Keratinocyte (primary cell): Measurements from ENCODE around the gene MNX1. TPM values are rescaled to one million over a fixed set of nuclear protein-coding genes. Genes with fewer than 3 reads are reported as not detected.

Experiments used
- DNase-seq: peaks from one replicate; pipeline ENCODE4 v3.0.0-alpha.2; 2011; ENCODE audit warnings: low read depth, missing footprints, low spot score
- FAIRE-seq: peaks from 2 replicates; lab custom pipeline; 2011; peaks lifted over from hg19 to GRCh38; lab: Jason Lieb, UNC
- H2AFZ ChIP-seq: 2 replicates; pipeline ENCODE4 v1.6.0; 2012; ENCODE audit warnings: low read length, control low read depth, inconsistent platforms; ENCODE audit not compliant: control insufficient read depth
- H3K27ac ChIP-seq: 2 replicates; pipeline ENCODE4 v1.5.1; 2011; ENCODE audit warnings: low read length; ENCODE audit not compliant: control insufficient read depth, insufficient read depth
- H3K27me3 ChIP-seq: 3 replicates; pipeline ENCODE4 v1.6.0; 2011; ENCODE audit warnings: low read length; ENCODE audit not compliant: control insufficient read depth, insufficient read depth; ENCODE audit errors: extremely low read depth
- H3K36me3 ChIP-seq, 2 experiments: 2 replicates in 1 of 2; 3 replicates in 1 of 2; pipeline ENCODE4 v1.5.1; 2011; ENCODE audit warnings: low read length in 2 of 2, mild to moderate bottlenecking in 1 of 2; ENCODE audit not compliant: control insufficient read depth in 2 of 2, insufficient read depth in 2 of 2; ENCODE audit errors: extremely low read depth in 1 of 2
- H3K4me1 ChIP-seq: 3 replicates; pipeline ENCODE4 v1.5.1; 2011; ENCODE audit warnings: low read length; ENCODE audit not compliant: control insufficient read depth, insufficient read depth; ENCODE audit errors: extremely low read depth
- H3K4me2 ChIP-seq: 3 replicates; pipeline ENCODE4 v1.6.0; 2011; ENCODE audit warnings: low read depth, low read length; ENCODE audit not compliant: control insufficient read depth, insufficient read depth; ENCODE audit errors: extremely low read depth
- H3K4me3 ChIP-seq, 3 experiments: fragments of 200-600 bp in 1 of 3; sonication (generic) in 1 of 3; 2 replicates in 2 of 3; 3 replicates in 1 of 3; pipeline ENCODE4 v1.5.1; 2011 to 2016; ENCODE audit warnings: low read length in 3 of 3, mild to moderate bottlenecking in 3 of 3, control low read depth in 2 of 3, inconsistent platforms in 1 of 3, low read depth in 1 of 3, mixed read lengths in 1 of 3, mixed run types in 1 of 3, moderate library complexity in 1 of 3; ENCODE audit not compliant: control insufficient read depth in 2 of 3, insufficient read depth in 2 of 3; ENCODE audit errors: extremely low read depth in 1 of 3
- H3K79me2 ChIP-seq: 2 replicates; pipeline ENCODE4 v1.6.0; 2012; ENCODE audit warnings: low read length; ENCODE audit not compliant: control insufficient read depth, insufficient read depth
- H3K9ac ChIP-seq: 3 replicates; pipeline ENCODE4 v1.6.0; 2011; ENCODE audit warnings: low read length; ENCODE audit not compliant: control insufficient read depth, insufficient read depth; ENCODE audit errors: extremely low read depth
- H3K9me1 ChIP-seq: 3 replicates; pipeline ENCODE4 v1.6.0; 2011; ENCODE audit warnings: low read length; ENCODE audit not compliant: control insufficient read depth, insufficient read depth; ENCODE audit errors: extremely low read depth
- H3K9me3 ChIP-seq: 2 replicates; pipeline ENCODE4 v1.5.1; 2012; ENCODE audit warnings: low read depth, low read length; ENCODE audit not compliant: control insufficient read depth
- H4K20me1 ChIP-seq: 3 replicates; pipeline ENCODE4 v1.6.0; 2011; ENCODE audit warnings: low read length; ENCODE audit not compliant: control insufficient read depth, insufficient read depth; ENCODE audit errors: extremely low read depth
- CTCF ChIP-seq, 3 experiments: IDR thresholded peaks in 1 of 3; conservative IDR thresholded peaks in 1 of 3; optimal IDR thresholded peaks in 1 of 3; 2 replicates in 2 of 3; 3 replicates in 1 of 3; pipeline versions ENCODE3 to v1.5.1; 2011; ENCODE audit warnings: low read length in 3 of 3, mild to moderate bottlenecking in 3 of 3, moderate library complexity in 2 of 3, control low read depth in 1 of 3, inconsistent platforms in 1 of 3; ENCODE audit not compliant: insufficient read depth in 2 of 3; ENCODE audit errors: extremely low read depth in 1 of 3
- EZH2 ChIP-seq: IDR thresholded peaks from one replicate; pipeline ENCODE4 v1.6.1; 2012; ENCODE audit warnings: inconsistent platforms, mild to moderate bottlenecking, low read length, moderate library complexity
- dilution Hi-C: fragments of 300-500 bp; cut with MboI; formaldehyde crosslinking; loops from one replicate; pipeline ENCODE4 v1.7.0; 2020; ENCODE audit warnings: low sequenced_read_pairs; ENCODE audit not compliant: extremely low pct_ligation_motif_present
- polyA plus RNA-seq, 5 experiments: library from polyadenylated mRNA; depleted of rRNA in 3 of 5; stranded (reverse) in 3 of 5; stranded (forward) in 1 of 5; unstranded in 1 of 5; fragments of >200 nt; gene quantifications; 1 replicate in 1 of 5; 2 replicates in 3 of 5; 3 replicates in 1 of 5; pipeline versions ENCODE4 v1.2.1 to v1.2.3, GENCODE V29; 2011 to 2012; ENCODE audit warnings: missing spikeins in 2 of 5, low read depth in 1 of 5, low replicate concordance in 1 of 5

The MNX1 gene
- polyA plus RNA-seq, 1 donor (not counting 4 experiments of a cell fraction or from before 2014, with no cell fraction given) = not detected

- no peaks in the 10 kb centered on the region for H3K9me3 ChIP-seq
- no peaks in the 10 kb centered on the region for H3K27me3 ChIP-seq
- TF ChIP-seq EZH2 (no peak), CTCF (optimal IDR thresholded peaks at IDR 0.05 in 1 of 3, IDR thresholded peaks at IDR 0.05 in 1 of 3, conservative IDR thresholded peaks at IDR 0.05 in 1 of 3; ENCODE audit: extremely low read depth in 1 of 3, insufficient read depth in 2 of 3, low read length in 3 of 3) (no peak)
- H3K9ac ChIP-seq = no peak overlapping the region
- no peaks in the 10 kb centered on the region for H3K79me2 ChIP-seq
- no peaks in the 10 kb centered on the region for H3K9me1 ChIP-seq
- DNase-seq (no peak), FAIRE-seq (no peak)
- H3K36me3 ChIP-seq = no peaks in the 10 kb centered on the region
- H3K4me3 ChIP-seq = no peak overlapping the region
- H2AFZ ChIP-seq = no peak overlapping the region
- H3K27ac ChIP-seq = no peak overlapping the region
- no peaks in the 10 kb centered on the region for H4K20me1 ChIP-seq
- peaks cover 10% of the 10 kb centered on the region for H3K4me1 ChIP-seq
- no peak overlapping the region for H3K4me2 ChIP-seq
- dilution Hi-C loops = no loop called here
These were observed 24.8 kb upstream of the MNX1 start for GRCh38 chr7:157035302-157035701.

- Histone ChIP-seq H3K4me2 (no peak overlapping the region), H3K27me3 (no peaks in the 10 kb centered on the region), H3K9me1 (no peaks in the 10 kb centered on the region), H3K4me3 (no peak overlapping the region), H2AFZ (no peak overlapping the region), H3K9me3 (no peaks in the 10 kb centered on the region), H3K36me3 (no peaks in the 10 kb centered on the region), H3K79me2 (no peaks in the 10 kb centered on the region), H3K4me1 (peaks cover 10% of the 10 kb centered on the region), H4K20me1 (no peaks in the 10 kb centered on the region), H3K9ac (no peak overlapping the region), H3K27ac (no peak overlapping the region)
- FAIRE-seq (no peak), DNase-seq (no peak)
- dilution Hi-C loops = no loop called here
- TF ChIP-seq CTCF (optimal IDR thresholded peaks at IDR 0.05 in 1 of 3, IDR thresholded peaks at IDR 0.05 in 1 of 3, conservative IDR thresholded peaks at IDR 0.05 in 1 of 3; ENCODE audit: extremely low read depth in 1 of 3, insufficient read depth in 2 of 3, low read length in 3 of 3) (no peak), EZH2 (no peak)
These were observed 23.3 kb upstream of the MNX1 start for GRCh38 chr7:157033483-157034473.
